Suprapubic skin (tissue), 4 donors: ENCODE data around the gene CEP70. TPM values are rescaled to one million over a fixed set of nuclear protein-coding genes. Genes with fewer than 3 reads are reported as not detected.
"Not testable (repeated sequence)": the region's sequence is repeated elsewhere in the genome, so short reads cannot be mapped to it uniquely, and the experiment has no call there.

Experiments
- DNase-seq, 2 donors: peaks; one replicate each; pipeline ENCODE4 v3.0.0-alpha.2; 2019; ENCODE audit warnings: low spot score in 2 of 2
- H3K27ac ChIP-seq: fragments of 200-600 bp; sonication (generic); one replicate; pipeline ENCODE4 v1.5.1; 2019
- H3K27me3 ChIP-seq: fragments of 200-600 bp; sonication (generic); one replicate; pipeline ENCODE4 v1.5.1; 2019
- H3K36me3 ChIP-seq: fragments of 200-600 bp; sonication (generic); one replicate; pipeline ENCODE4 v1.5.1; 2019
- H3K4me1 ChIP-seq: fragments of 200-600 bp; sonication (generic); one replicate; pipeline ENCODE4 v1.5.1; 2019
- H3K4me3 ChIP-seq: fragments of 200-600 bp; sonication (generic); one replicate; pipeline ENCODE4 v1.5.1; 2019; ENCODE audit warnings: mild to moderate bottlenecking
- H3K9me3 ChIP-seq: fragments of 200-600 bp; sonication (generic); one replicate; pipeline ENCODE4 v1.5.1; 2019
- CTCF ChIP-seq, 2 donors: fragments of 200-600 bp in 1 of 2; fragments of 450-650 bp in 1 of 2; sonication (generic) in 1 of 2; IDR thresholded peaks; one replicate each; pipeline ENCODE4 v1.5.1; 2016 to 2019; ENCODE audit warnings: antibody characterized with exemption in 2 of 2, mild to moderate bottlenecking in 1 of 2, moderate library complexity in 1 of 2
- EP300 ChIP-seq: sonication (generic); formaldehyde crosslinking; IDR thresholded peaks from one replicate; pipeline ENCODE4 v1.6.1; 2017; ENCODE audit warnings: antibody characterized with exemption
- POLR2A ChIP-seq, 2 donors: fragments of 450-650 bp; IDR thresholded peaks; one replicate each; pipeline ENCODE4 v1.6.1; 2017; ENCODE audit warnings: antibody characterized with exemption in 2 of 2, mild to moderate bottlenecking in 2 of 2, moderate library complexity in 2 of 2
- POLR2AphosphoS5 ChIP-seq, 3 donors: sonication (generic); formaldehyde crosslinking; IDR thresholded peaks; one replicate each; pipeline ENCODE4 v1.6.1; 2017; ENCODE audit warnings: antibody characterized with exemption in 3 of 3
- WGBS: methylation state at CpG from one replicate; pipeline ENCODE4 v1.1.5; 2018; 5-methylcytosine and 5-hydroxymethylcytosine counted together
- total RNA-seq, 4 donors: library from RNA; depleted of rRNA; stranded (reverse); fragments of >200 nt; gene quantifications; one replicate each; pipeline ENCODE4 v1.1.0, GENCODE V29; 2016

Gene CEP70
- total RNA-seq, 4 donors from 2014 or later: 6.3 to 15.7 (median 7.2) TPM

GRCh38 chr3:138560501-138560900, 33.6 kb downstream of the CEP70 start:
- DNase-seq: no peak
- peaks cover 22% of the 10 kb centered on the region for H3K9me3 ChIP-seq
- no peaks in the 10 kb centered on the region for H3K4me1 ChIP-seq
- H3K27me3 ChIP-seq: no peaks in the 10 kb centered on the region
- no CpG with 5 or more reads among the region's 6 CpGs for WGBS
- no peak overlapping the region for H3K4me3 ChIP-seq
- H3K27ac ChIP-seq: no peak overlapping the region
- TF ChIP-seq CTCF (IDR thresholded peaks at IDR 0.05) (no peak), EP300 (no peak), POLR2A (IDR thresholded peaks at IDR 0.05) (no peak), POLR2AphosphoS5 (IDR thresholded peaks at IDR 0.05) (no peak)
- H3K36me3 ChIP-seq: peaks cover 19% of the 10 kb centered on the region

GRCh38 chr3:138559134-138559533, 34.9 kb downstream of the CEP70 start:
- WGBS: 70% methylated on average over 4 of the region's 4 CpGs
- no peak overlapping the region for H3K4me3 ChIP-seq
- TF ChIP-seq POLR2AphosphoS5 (IDR thresholded peaks at IDR 0.05) (no peak), EP300 (no peak), POLR2A (IDR thresholded peaks at IDR 0.05) (no peak), CTCF (IDR thresholded peaks at IDR 0.05) (no peak)
- H3K4me1 ChIP-seq: no peaks in the 10 kb centered on the region
- H3K36me3 ChIP-seq: peaks cover 20% of the 10 kb centered on the region
- H3K27me3 ChIP-seq: no peaks in the 10 kb centered on the region
- no peak overlapping the region for H3K27ac ChIP-seq
- peaks cover 22% of the 10 kb centered on the region for H3K9me3 ChIP-seq
- no peak for DNase-seq

- H3K4me3 ChIP-seq, H3K4me1 ChIP-seq: not testable (repeated sequence)
- H3K36me3 ChIP-seq: peaks cover 19% of the 10 kb centered on the region
These were observed 39.3 kb downstream of the CEP70 start for GRCh38 chr3:138554775-138555174.

GRCh38 chr3:138550958-138551357, 43.1 kb downstream of the CEP70 start:
- not testable (repeated sequence) for H3K27ac ChIP-seq, H3K27me3 ChIP-seq, H3K9me3 ChIP-seq, H3K4me3 ChIP-seq, H3K4me1 ChIP-seq, DNase-seq
- peaks cover 48% of the 10 kb centered on the region for H3K36me3 ChIP-seq
- WGBS: 95% methylated on average over 2 of the region's 2 CpGs

More at GRCh38 chr3:138554775-138555174, 39.3 kb downstream of the CEP70 start:
- H3K27ac ChIP-seq, DNase-seq, H3K27me3 ChIP-seq: not testable (repeated sequence)
- WGBS: 98% methylated on average over 5 of the region's 5 CpGs
- peaks cover 22% of the 10 kb centered on the region for H3K9me3 ChIP-seq

- no peak overlapping the region for H3K27ac ChIP-seq
- H3K4me1 ChIP-seq: no peaks in the 10 kb centered on the region
- WGBS: 97% methylated on average over 11 of the region's 14 CpGs
- TF ChIP-seq CTCF (IDR thresholded peaks at IDR 0.05): no peak
- no peak for TF ChIP-seq POLR2AphosphoS5 (IDR thresholded peaks at IDR 0.05)
- TF ChIP-seq POLR2A (IDR thresholded peaks at IDR 0.05): no peak
- TF ChIP-seq EP300: no peak
- peaks cover 10% of the 10 kb centered on the region for H3K9me3 ChIP-seq
- no peak overlapping the region for H3K4me3 ChIP-seq
- peaks cover 50% of the 10 kb centered on the region for H3K36me3 ChIP-seq
- no peaks in the 10 kb centered on the region for H3K27me3 ChIP-seq
- DNase-seq: no peak
These were observed 44.7 kb downstream of the CEP70 start for GRCh38 chr3:138549179-138549977.

GRCh38 chr3:138547342-138547975, 46.6 kb downstream of the CEP70 start:
- Histone ChIP-seq H3K4me3 (no peak overlapping the region), H3K9me3 (peaks cover 10% of the 10 kb centered on the region), H3K27me3 (no peaks in the 10 kb centered on the region), H3K27ac (no peak overlapping the region), H3K4me1 (no peaks in the 10 kb centered on the region), H3K36me3 (peaks cover 55% of the 10 kb centered on the region)
- TF ChIP-seq EP300 (no peak), CTCF (IDR thresholded peaks at IDR 0.05) (no peak), POLR2AphosphoS5 (IDR thresholded peaks at IDR 0.05) (no peak), POLR2A (IDR thresholded peaks at IDR 0.05) (no peak)
- WGBS: 99% methylated on average over 2 of the region's 2 CpGs
- DNase-seq: no peak
